ENCODE results near the gene RTL10. TPM values are rescaled to one million over a fixed set of nuclear protein-coding genes. Genes with fewer than 3 reads are reported as not detected.

Gene RTL10
- total and polyA plus RNA-seq, 2 of the 13 experiments (the other 11 are each of a cell fraction or from before 2014, with no cell fraction given), result 14.1 to 15.8 TPM

GRCh38 chr22:19840059-19840458, 14.6 kb downstream of the RTL10 start:
- Histone ChIP-seq H3K9me3 (ENCODE audit: low read length) (no peaks in the 10 kb centered on the region), H4K20me1 (ENCODE audit: insufficient read depth, low read length) (no peaks in the 10 kb centered on the region), H3K79me2 (ENCODE audit: insufficient read depth, low read length) (no peaks in the 10 kb centered on the region), H3K36me3 (replicated peaks in 1 of 2; ENCODE audit: control insufficient read depth in 1 of 2, insufficient read depth in 2 of 2, low read length in 2 of 2) (no peaks in the 10 kb centered on the region), H3K9ac (ENCODE audit: insufficient read depth, low read depth, low read length) (no peak overlapping the region), H3K4me3 (replicated peaks in 1 of 3; ENCODE audit: insufficient read depth in 1 of 3, low read depth in 2 of 3, low read length in 3 of 3) (no peak overlapping the region), H3K27me3 (ENCODE audit: control insufficient read depth in 1 of 2, insufficient read depth in 2 of 2, low read length in 2 of 2) (no peaks in the 10 kb centered on the region), H2AFZ (ENCODE audit: low read length) (no peak overlapping the region), H3K4me2 (ENCODE audit: low read depth, low read length) (peak overlapping the region; percentile 2; the same call in 1 of the 2 replicates), H3K4me1 (ENCODE audit: insufficient read depth, low read length) (peaks cover 28% of the 10 kb centered on the region), H3K27ac (ENCODE audit: extremely low read length, insufficient read depth, low read length) (peak overlapping the region; percentile 8)
- ChIA-PET POLR2A (interaction anchor here (0.6 to 1.3 kb wide), 6 partner anchors 14 to 661 kb away, joined by 3 to 6 read pairs (median 3); partner anchors contain the start of genes COMT, GNB1L, RTL10 and SLC25A1), CTCF (ENCODE audit: low intra/inter-chr PET ratio, low total read pairs) (no interaction called here)
- no peak for TF ChIP-seq NCOA1 (CRISPR knock-in tag; IDR thresholded peaks at IDR 0.05)
- peak; percentile 41; the same call in 1 of the 2 replicates for TF ChIP-seq CEBPB (IDR thresholded peaks at IDR 0.05; ENCODE audit: borderline replicate concordance, low read depth, low read length)
- TF ChIP-seq ZBTB1 (CRISPR knock-in tag; IDR thresholded peaks at IDR 0.05; ENCODE audit: borderline replicate concordance), result no peak
- 0 out of 2 replicates have a peak, but pooled peaks have one; percentile 12 for TF ChIP-seq CREM (IDR thresholded peaks at IDR 0.05)
- no peak for TF ChIP-seq CREM (CRISPR knock-in tag; IDR thresholded peaks at IDR 0.05)
- TF ChIP-seq MAFF (IDR thresholded peaks at IDR 0.05; ENCODE audit: low read depth, low read length), result peak; percentile 63
- no peak for TF ChIP-seq PITX1 (CRISPR knock-in tag; IDR thresholded peaks at IDR 0.05)
- TF ChIP-seq ZNF407 (CRISPR knock-in tag; IDR thresholded peaks at IDR 0.05; ENCODE audit: not compliant biosample characterization), result no peak
- TF ChIP-seq ZMYM2 (CRISPR knock-in tag; IDR thresholded peaks at IDR 0.05), result 0 out of 2 replicates have a peak, but pooled peaks have one; percentile 14
- TF ChIP-seq CEBPG (CRISPR knock-in tag; IDR thresholded peaks at IDR 0.05), result peak; percentile 38
- TF ChIP-seq LBX2 (CRISPR knock-in tag; IDR thresholded peaks at IDR 0.05; ENCODE audit: borderline replicate concordance), result no peak
- TF ChIP-seq HNRNPUL1 (IDR thresholded peaks at IDR 0.05; ENCODE audit: low read depth, low read length), result no peak
- no peak for TF ChIP-seq ZFX (CRISPR knock-in tag; IDR thresholded peaks at IDR 0.05; ENCODE audit: low read depth)
- no peak for TF ChIP-seq PBX2 (CRISPR knock-in tag; IDR thresholded peaks at IDR 0.05)
- no peak for TF ChIP-seq HMG20A (CRISPR knock-in tag; IDR thresholded peaks at IDR 0.05; ENCODE audit: borderline replicate concordance)
- peak; percentile 58 to 62 for TF ChIP-seq MAFK (conservative IDR thresholded peaks at IDR 0.05 in 1 of 2, IDR thresholded peaks at IDR 0.05 in 1 of 2; ENCODE audit: low read length in 2 of 2)
- TF ChIP-seq ZFP36L2 (CRISPR knock-in tag; IDR thresholded peaks at IDR 0.05), result no peak
- intact Hi-C loops (cut with micrococcal nuclease; ENCODE audit: unreplicated experiment) (no loop called here), in situ Hi-C loops (cut with HindIII; ENCODE audit: extremely low pct_ligation_motif_present, low pct_unique_long_range_greater_than_20kb) (no loop called here)
- peak; percentile 43 for FAIRE-seq
- DNase-seq (ENCODE audit: low spot score), result peak; percentile 69
- peak; percentile 21 for ATAC-seq
- WGBS (ENCODE audit: low lambda C conversion rate), result 48% methylated on average over 4 of the region's 4 CpGs
- BruUV-seq (replicated peaks), result no TSS peak

Measured in HepG2 (cell line).